ENCODE data around the gene NCK2.

NCK2 gene

GRCh38 chr2:105791229-105791628 is 46.5 kb downstream of the NCK2 start:
- DNase-seq (ENCODE audit: low read depth, low spot score), result no peak

- no peak for DNase-seq (ENCODE audit: low read depth, low spot score)
Measured at GRCh38 chr2:105792561-105792960, 47.8 kb downstream of the NCK2 start.

- no peak for DNase-seq (ENCODE audit: low read depth, low spot score)
Measured at GRCh38 chr2:105793196-105793975, 48.7 kb downstream of the NCK2 start.

GRCh38 chr2:105794926-105795574 is 50.3 kb downstream of the NCK2 start:
- no peak for DNase-seq (ENCODE audit: low read depth, low spot score)

- no peak for DNase-seq (ENCODE audit: low read depth, low spot score)
Measured at GRCh38 chr2:105795575-105795934, 50.8 kb downstream of the NCK2 start.

GRCh38 chr2:105796131-105796638 is 51.5 kb downstream of the NCK2 start:
- no peak for DNase-seq (ENCODE audit: low read depth, low spot score)

- no peak for DNase-seq (ENCODE audit: low read depth, low spot score)
Measured at GRCh38 chr2:105796791-105797190, 52.1 kb downstream of the NCK2 start.

- DNase-seq (ENCODE audit: low read depth, low spot score), result no peak
Measured at GRCh38 chr2:105797298-105797819, 52.6 kb downstream of the NCK2 start.

GRCh38 chr2:105798595-105798994 is 53.9 kb downstream of the NCK2 start:
- DNase-seq (ENCODE audit: low read depth, low spot score), result no peak

GRCh38 chr2:105800036-105800713 is 55.5 kb downstream of the NCK2 start:
- no peak for DNase-seq (ENCODE audit: low read depth, low spot score)

GRCh38 chr2:105800953-105801635 is 56.4 kb downstream of the NCK2 start:
- no peak for DNase-seq (ENCODE audit: low read depth, low spot score)

- DNase-seq (ENCODE audit: low read depth, low spot score), result no peak
Measured at GRCh38 chr2:105801961-105802360, 57.2 kb downstream of the NCK2 start.

GRCh38 chr2:105802587-105802986 is 57.9 kb downstream of the NCK2 start:
- no peak for DNase-seq (ENCODE audit: low read depth, low spot score)

GRCh38 chr2:105803337-105803736 is 58.6 kb downstream of the NCK2 start:
- no peak for DNase-seq (ENCODE audit: low read depth, low spot score)

GRCh38 chr2:105803773-105804172 is 59.1 kb downstream of the NCK2 start:
- DNase-seq (ENCODE audit: low read depth, low spot score), result no peak

- no peak for DNase-seq (ENCODE audit: low read depth, low spot score)
Measured at GRCh38 chr2:105804266-105804665, 59.6 kb downstream of the NCK2 start.

GRCh38 chr2:105806996-105807395 is 62.3 kb downstream of the NCK2 start:
- DNase-seq (ENCODE audit: low read depth, low spot score), result no peak

GRCh38 chr2:105808423-105809096 is 63.8 kb downstream of the NCK2 start:
- DNase-seq (ENCODE audit: low read depth, low spot score), result no peak

GRCh38 chr2:105809097-105809473 is 64.4 kb downstream of the NCK2 start:
- no peak for DNase-seq (ENCODE audit: low read depth, low spot score)

- DNase-seq (ENCODE audit: low read depth, low spot score), result no peak
Measured at GRCh38 chr2:105809723-105810122, 65.0 kb downstream of the NCK2 start.

Measured in brain pericyte (primary cell).